Cardiac muscle cell (in vitro differentiated cells and primary cell): ENCODE data around the gene PLPP3. TPM values are rescaled to one million over a fixed set of nuclear protein-coding genes. Genes with fewer than 3 reads are reported as not detected.
A peak's percentile ranks its signal among the peaks of the same experiment; 100 is the strongest.

Source experiments
- DNase-seq, 2 donors: peaks; one replicate each; pipeline versions ENCODE4 v3.0.0 to v3.0.0-alpha.2; 2010 to 2017; ENCODE audit warnings: low read depth in 1 of 2, low spot score in 1 of 2
- H3K27ac ChIP-seq: fragments of 200-600 bp; sonication (generic); 2 replicates; pipeline ENCODE4 v1.5.1; 2016
- H3K27me3 ChIP-seq: fragments of 200-600 bp; sonication (generic); 2 replicates; pipeline ENCODE4 v1.6.0; 2016; ENCODE audit warnings: control low read depth
- H3K36me3 ChIP-seq: fragments of 200-600 bp; sonication (generic); 2 replicates; pipeline ENCODE4 v1.5.1; 2016; ENCODE audit warnings: control low read depth
- H3K4me1 ChIP-seq: fragments of 200-600 bp; sonication (generic); 2 replicates; pipeline ENCODE4 v1.8.1; 2017; ENCODE audit warnings: low read depth, mild to moderate bottlenecking, mixed run types
- H3K4me3 ChIP-seq: fragments of 200-600 bp; sonication (generic); 2 replicates; pipeline ENCODE4 v1.5.1; 2016; ENCODE audit warnings: mild to moderate bottlenecking
- H3K9me3 ChIP-seq: fragments of 200-600 bp; sonication (generic); 2 replicates; pipeline ENCODE4 v1.5.1; 2017; ENCODE audit warnings: low read depth, mild to moderate bottlenecking, control low read depth
- polyA plus RNA-seq: library from polyadenylated mRNA; unstranded; fragments of >200 nt; fragmentation: Nextera tagmentation; extraction: Ambion mirVana; gene quantifications from 2 replicates; pipeline ENCODE4 v1.2.1, GENCODE V29; 2016
- total RNA-seq: library from RNA; depleted of rRNA; stranded (reverse); fragments of >200 nt; gene quantifications from 2 replicates; pipeline ENCODE4 v1.2.3, GENCODE V29; 2016
- TF ChIP-seq, protein P1 (sequence below): IDR thresholded peaks from 2 replicates; pipeline ENCODE4 v1.5.1; 2012; ENCODE audit warnings: low read depth, mild to moderate bottlenecking, low read length

The PLPP3 gene
- total and polyA plus RNA-seq, 2 experiments from 2014 or later, result 41.4 to 58.2 TPM

GRCh38 chr1:56551691-56552090, 27.7 kb downstream of the PLPP3 start:
- Histone ChIP-seq H3K4me3 (no peak overlapping the region), H3K4me1 (peaks cover 9% of the 10 kb centered on the region), H3K36me3 (no peaks in the 10 kb centered on the region), H3K9me3 (no peaks in the 10 kb centered on the region), H3K27me3 (no peaks in the 10 kb centered on the region), H3K27ac (no peak overlapping the region)
- TF ChIP-seq, protein P1, sequence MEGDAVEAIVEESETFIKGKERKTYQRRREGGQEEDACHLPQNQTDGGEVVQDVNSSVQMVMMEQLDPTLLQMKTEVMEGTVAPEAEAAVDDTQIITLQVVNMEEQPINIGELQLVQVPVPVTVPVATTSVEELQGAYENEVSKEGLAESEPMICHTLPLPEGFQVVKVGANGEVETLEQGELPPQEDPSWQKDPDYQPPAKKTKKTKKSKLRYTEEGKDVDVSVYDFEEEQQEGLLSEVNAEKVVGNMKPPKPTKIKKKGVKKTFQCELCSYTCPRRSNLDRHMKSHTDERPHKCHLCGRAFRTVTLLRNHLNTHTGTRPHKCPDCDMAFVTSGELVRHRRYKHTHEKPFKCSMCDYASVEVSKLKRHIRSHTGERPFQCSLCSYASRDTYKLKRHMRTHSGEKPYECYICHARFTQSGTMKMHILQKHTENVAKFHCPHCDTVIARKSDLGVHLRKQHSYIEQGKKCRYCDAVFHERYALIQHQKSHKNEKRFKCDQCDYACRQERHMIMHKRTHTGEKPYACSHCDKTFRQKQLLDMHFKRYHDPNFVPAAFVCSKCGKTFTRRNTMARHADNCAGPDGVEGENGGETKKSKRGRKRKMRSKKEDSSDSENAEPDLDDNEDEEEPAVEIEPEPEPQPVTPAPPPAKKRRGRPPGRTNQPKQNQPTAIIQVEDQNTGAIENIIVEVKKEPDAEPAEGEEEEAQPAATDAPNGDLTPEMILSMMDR, result no peak
- no peak for DNase-seq

GRCh38 chr1:56550859-56551188, 28.5 kb downstream of the PLPP3 start:
- H3K4me3 ChIP-seq, result no peak overlapping the region
- H3K36me3 ChIP-seq, result no peaks in the 10 kb centered on the region
- TF ChIP-seq, protein P1, result no peak
- H3K27ac ChIP-seq, result peak overlapping the region; percentile 42
- no peaks in the 10 kb centered on the region for H3K27me3 ChIP-seq
- H3K4me1 ChIP-seq, result peaks cover 9% of the 10 kb centered on the region
- no peak for DNase-seq
- H3K9me3 ChIP-seq, result no peaks in the 10 kb centered on the region

- no peaks in the 10 kb centered on the region for H3K36me3 ChIP-seq
- no peaks in the 10 kb centered on the region for H3K9me3 ChIP-seq
- H3K27ac ChIP-seq, result peak overlapping the region; percentile 42
- no peaks in the 10 kb centered on the region for H3K27me3 ChIP-seq
- no peak for DNase-seq
- TF ChIP-seq, protein P1, result no peak
- no peak overlapping the region for H3K4me3 ChIP-seq
- H3K4me1 ChIP-seq, result peaks cover 9% of the 10 kb centered on the region
These were observed 29.1 kb downstream of the PLPP3 start for GRCh38 chr1:56550138-56550858.

DNA sequence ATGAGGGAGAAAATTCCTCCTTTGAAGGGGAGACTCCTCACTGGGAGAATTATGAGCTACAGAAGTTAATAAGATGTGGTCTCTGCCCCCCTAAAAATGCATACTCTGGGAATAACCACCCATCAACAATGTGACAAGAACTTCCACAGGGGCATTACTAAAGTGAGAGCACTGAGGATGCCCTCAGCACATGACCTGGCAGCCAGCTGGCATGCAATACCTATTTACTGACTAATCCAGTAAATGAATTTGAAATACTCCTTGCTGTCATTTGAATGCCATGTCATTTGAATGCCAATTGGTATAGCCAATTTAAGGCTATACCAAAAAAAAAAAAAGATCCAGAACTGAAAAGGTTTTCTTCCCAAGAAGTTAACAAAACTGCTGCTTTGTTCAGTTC, 30.8 kb downstream of the PLPP3 start:
- TF ChIP-seq, protein P1, result no peak
- Histone ChIP-seq H3K27me3 (no peaks in the 10 kb centered on the region), H3K27ac (no peak overlapping the region), H3K9me3 (no peaks in the 10 kb centered on the region), H3K36me3 (no peaks in the 10 kb centered on the region), H3K4me1 (peaks cover 9% of the 10 kb centered on the region), H3K4me3 (no peak overlapping the region)
- no peak for DNase-seq

DNA sequence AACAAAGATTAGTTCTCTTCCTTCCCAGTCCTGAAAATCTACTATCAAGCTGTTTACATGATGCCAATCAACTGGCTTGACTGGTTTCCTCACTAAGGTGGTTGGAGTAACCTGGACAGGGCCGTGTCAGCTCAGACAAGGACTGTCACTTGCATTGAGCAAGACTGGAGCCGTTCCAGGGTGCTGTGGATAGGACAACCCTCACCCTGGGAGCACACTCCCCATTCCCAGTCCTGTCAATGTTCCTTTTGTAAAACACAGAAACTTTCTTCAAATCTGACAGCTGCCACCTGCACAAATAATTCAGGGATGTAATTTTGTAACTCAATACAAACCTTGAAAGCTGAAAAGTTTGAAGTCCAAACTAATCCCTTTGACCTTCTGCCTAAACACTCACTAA, 31.4 kb downstream of the PLPP3 start:
- no peaks in the 10 kb centered on the region for H3K27me3 ChIP-seq
- H3K36me3 ChIP-seq, result no peaks in the 10 kb centered on the region
- no peak for DNase-seq
- H3K4me3 ChIP-seq, result no peak overlapping the region
- no peaks in the 10 kb centered on the region for H3K9me3 ChIP-seq
- H3K4me1 ChIP-seq, result peaks cover 9% of the 10 kb centered on the region
- TF ChIP-seq, protein P1, result no peak
- H3K27ac ChIP-seq, result no peak overlapping the region
